ENCODE results near the gene MRPS11. TPM values are rescaled to one million over a fixed set of nuclear protein-coding genes. Genes with fewer than 3 reads are reported as not detected.
"Not testable (repeated sequence)": the region's sequence is repeated elsewhere in the genome, so short reads cannot be mapped to it uniquely, and the experiment has no call there.

Gene MRPS11
- 30.8 and 38.7 TPM in 2 replicates for total RNA-seq

GRCh38 chr15:88467073-88467934 lies at the start of gene MRPS11, which contains the start of gene MRPL46:
Gene MRPS11 (plus strand): TSS chr15:88467708. CDS start chr15:88467718, 10 bp downstream.
Gene MRPL46 (minus strand): TSS chr15:88467388. CDS start chr15:88467377, 11 bp downstream.
- peak; percentile 78 to 86 for DNase-seq (ENCODE audit: low read depth in 2 of 2)

GRCh38 chr15:88419830-88420229 lies 47.7 kb upstream of the MRPS11 start:
- no peak for DNase-seq (ENCODE audit: low read depth in 2 of 2)

DNA sequence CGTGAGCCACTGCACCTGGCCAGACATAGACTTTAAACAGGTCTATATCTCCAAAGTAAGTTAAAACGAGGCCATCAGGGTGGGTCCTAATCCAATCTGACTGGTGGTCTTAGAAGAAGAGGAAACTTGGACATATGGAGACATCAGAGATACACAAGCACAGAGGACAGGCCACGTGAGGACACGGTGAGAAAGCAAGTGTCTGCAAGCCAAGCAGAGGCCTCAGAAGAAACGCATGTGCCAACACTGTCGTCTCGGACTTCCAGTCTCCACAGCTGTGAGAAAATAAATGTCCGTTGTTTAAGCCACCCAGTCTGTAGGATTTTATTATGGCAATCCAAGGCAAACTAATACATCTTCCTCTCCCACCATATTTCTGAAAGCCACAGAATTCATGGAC lies 44.2 kb upstream of the MRPS11 start:
- DNase-seq (ENCODE audit: low read depth in 2 of 2) = no peak

GRCh38 chr15:88426304-88426703 lies 41.2 kb upstream of the MRPS11 start:
- DNase-seq (ENCODE audit: low read depth in 2 of 2) = no peak

GRCh38 chr15:88428053-88428452 lies 39.5 kb upstream of the MRPS11 start:
- DNase-seq (ENCODE audit: low read depth in 2 of 2) = no peak

- DNase-seq (ENCODE audit: low read depth in 2 of 2) = no peak
These were observed 38.5 kb upstream of the MRPS11 start for GRCh38 chr15:88428805-88429605.

DNA sequence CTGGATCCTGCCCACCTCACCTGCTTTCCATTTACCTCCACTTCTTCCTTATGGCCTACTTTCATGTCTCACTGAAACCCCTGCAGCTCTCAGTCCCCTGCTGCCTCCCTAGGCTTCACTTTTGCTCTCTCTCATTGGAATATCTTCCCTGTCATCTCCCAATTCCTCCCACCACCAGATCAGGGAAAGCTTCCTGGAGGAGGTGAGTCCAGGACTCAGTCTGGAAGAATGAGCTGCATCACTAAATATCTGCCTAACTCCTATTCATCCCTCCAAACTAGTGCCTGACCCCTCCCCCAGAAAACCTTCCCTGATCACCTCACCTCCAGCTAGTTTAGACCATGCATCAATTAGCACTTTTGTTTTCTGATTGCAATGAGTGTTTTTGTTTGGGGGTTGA lies 37.5 kb upstream of the MRPS11 start:
- no peak for DNase-seq (ENCODE audit: low read depth in 2 of 2)

- no peak for DNase-seq (ENCODE audit: low read depth in 2 of 2)
These were observed 36.1 kb upstream of the MRPS11 start for GRCh38 chr15:88431441-88431840.

GRCh38 chr15:88433046-88433685 lies 34.3 kb upstream of the MRPS11 start:
- no peak for DNase-seq (ENCODE audit: low read depth in 2 of 2)

DNA sequence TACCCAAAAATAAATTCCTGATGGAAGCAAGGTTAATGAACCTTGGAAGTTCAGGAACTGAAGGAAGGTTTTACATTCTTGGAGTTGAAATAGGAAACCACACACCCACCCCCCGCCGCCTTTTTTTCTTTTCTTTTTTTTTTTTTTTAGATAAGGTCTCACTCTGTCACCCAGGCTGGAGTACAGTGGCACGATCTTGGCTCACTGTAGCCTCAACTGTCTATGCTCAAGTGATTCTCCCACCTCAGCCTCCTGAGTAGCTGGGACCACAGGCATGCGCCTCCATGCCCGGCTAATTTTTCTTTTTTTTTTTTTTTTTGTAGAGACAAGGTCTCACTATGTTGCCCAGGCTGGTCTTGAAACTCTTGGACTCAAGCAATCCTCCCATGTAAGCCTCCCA lies 33.4 kb upstream of the MRPS11 start:
- not testable (repeated sequence) for DNase-seq (ENCODE audit: low read depth in 2 of 2)

DNA sequence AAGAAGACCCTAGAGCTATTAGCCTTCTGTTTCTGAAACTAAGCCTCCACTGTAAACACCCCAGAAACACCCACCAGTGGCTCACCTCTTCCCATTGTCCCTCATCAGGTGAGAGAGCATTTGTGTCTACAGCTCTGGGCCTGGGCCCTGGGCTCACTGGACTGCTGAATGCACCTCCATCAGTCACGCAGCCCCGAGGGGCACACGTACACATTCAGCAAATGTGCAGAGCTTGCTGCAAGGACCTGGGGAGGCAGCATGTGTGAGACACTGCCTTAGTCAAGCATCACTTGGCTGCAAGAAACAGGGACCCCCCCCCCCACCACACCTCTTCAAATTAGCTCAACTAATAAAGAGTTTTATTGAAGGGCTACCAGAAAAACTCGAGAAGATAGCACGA lies 29.3 kb upstream of the MRPS11 start:
- no peak for DNase-seq (ENCODE audit: low read depth in 2 of 2)

- DNase-seq (ENCODE audit: low read depth in 2 of 2) = peak in 1 of 2 donors; percentile 15
These were observed 27.5 kb upstream of the MRPS11 start for GRCh38 chr15:88440021-88440420.

- DNase-seq (ENCODE audit: low read depth in 2 of 2) = no peak
These were observed 26.3 kb upstream of the MRPS11 start for GRCh38 chr15:88441076-88441730.

GRCh38 chr15:88447206-88447605 lies 20.3 kb upstream of the MRPS11 start:
- DNase-seq (ENCODE audit: low read depth in 2 of 2) = no peak

DNA sequence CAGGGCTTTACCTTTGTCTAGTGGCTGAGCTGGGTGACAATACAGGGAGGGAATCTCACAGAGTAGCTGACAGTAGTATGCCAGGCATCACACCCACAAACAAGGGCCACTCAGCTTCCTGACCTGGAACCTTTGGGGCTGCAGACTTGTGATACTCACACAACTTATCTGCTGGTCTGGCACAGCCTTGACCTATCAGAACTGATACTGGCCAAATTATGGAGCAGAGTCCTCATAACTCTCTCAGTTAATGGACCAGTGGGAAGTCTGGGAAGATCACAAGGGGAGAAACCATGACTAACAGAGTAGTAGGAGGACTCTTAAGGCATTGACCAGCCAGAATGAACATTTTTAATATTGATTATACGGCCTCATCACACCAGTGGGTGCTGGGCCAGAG lies 19.8 kb upstream of the MRPS11 start:
- no peak for DNase-seq (ENCODE audit: low read depth in 2 of 2)

DNA sequence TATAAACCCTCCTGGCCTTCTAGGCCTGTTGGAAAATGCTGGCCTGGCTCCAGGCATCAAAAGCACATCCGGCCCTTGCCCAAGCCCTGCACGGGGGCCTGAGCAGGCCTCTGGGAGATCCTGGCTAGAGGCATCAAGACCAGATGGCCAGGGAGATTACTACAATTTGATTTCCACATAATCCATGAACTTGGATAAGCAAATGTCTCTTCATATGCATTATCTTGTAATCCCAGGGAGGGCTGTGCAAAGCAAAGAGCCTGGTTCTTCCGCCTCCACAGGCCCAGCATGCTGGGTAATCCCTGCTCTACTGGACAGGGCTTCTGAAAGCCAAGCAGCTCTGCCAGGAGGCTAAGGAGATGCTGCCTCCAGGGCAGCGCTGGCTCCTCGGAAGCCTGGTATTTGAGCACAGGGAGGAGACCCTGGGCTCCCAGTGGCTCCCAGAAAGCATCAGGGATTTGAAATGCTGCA lies 18.5 kb upstream of the MRPS11 start:
- no peak for DNase-seq (ENCODE audit: low read depth in 2 of 2)

DNA sequence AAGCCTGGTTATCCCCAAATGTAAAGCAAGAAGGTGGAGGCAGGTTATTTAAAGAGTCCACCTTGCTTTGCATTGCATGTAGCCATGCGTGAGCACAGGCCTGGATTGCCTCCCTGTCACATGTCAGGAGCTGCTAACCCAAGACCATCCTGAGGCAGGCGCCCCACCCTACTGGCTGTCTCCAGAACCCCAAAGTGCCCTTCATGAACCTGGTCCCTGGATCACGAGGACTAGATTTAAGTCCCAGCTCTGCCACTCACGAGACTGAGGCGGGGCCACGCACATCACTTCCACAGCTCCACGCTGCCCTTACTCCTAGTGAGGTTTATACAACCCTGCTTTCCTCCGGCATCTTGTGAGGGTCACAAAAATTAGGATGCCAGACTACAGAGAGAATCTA lies 17.9 kb upstream of the MRPS11 start:
- DNase-seq (ENCODE audit: low read depth in 2 of 2) = no peak

GRCh38 chr15:88450125-88450798 lies 17.2 kb upstream of the MRPS11 start:
- peak in 1 of 2 donors; percentile 58 for DNase-seq (ENCODE audit: low read depth in 2 of 2)

DNA sequence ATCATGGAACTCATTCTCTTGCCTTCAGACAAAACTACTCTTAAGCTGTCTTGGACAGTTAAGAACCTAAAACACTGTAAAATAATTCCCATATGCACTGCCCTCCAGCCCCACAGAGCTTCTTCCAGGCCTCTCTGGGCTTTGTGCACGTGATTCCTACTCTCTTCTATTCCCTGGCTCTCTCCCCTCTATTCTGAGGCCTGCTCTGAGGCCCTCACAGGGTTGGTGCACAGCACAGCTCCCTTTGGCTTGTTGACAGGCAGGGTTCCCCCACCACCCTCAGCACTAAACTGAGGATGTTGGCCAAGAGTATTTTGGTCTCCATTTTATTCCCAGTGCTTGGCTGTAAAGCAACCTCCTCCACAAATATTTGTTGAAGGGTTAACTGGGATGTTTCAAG lies 13.9 kb upstream of the MRPS11 start:
- DNase-seq (ENCODE audit: low read depth in 2 of 2) = no peak

DNA sequence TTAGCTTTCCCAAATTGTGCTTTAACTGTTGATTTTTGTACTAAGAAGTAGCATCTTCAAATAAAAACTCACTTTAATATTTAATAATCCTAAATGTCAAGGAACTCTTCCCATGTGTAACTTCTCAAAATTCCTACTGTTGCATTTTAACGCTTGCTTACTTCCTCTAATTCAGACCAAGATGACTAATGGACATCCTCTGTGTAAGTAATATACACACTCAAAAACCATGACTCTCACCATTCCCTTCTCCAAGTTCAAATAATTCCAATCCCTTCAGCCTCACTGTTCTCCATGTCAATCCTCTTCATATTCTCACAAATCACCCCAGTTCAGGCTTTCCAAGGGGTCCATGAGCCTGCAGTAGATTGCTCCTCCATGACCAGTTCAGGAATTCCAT lies 13.3 kb upstream of the MRPS11 start:
- DNase-seq (ENCODE audit: low read depth in 2 of 2) = peak in 1 of 2 donors; percentile 43
